Prostate gland (tissue), 2 donors: Measurements from ENCODE around the gene LRRC59.
"Not testable (repeated sequence)": the region's sequence is repeated elsewhere in the genome, so short reads cannot be mapped to it uniquely, and the experiment has no call there.

Experiments
- CTCF ChIP-seq, 4 experiments: fragments of 200-600 bp in 2 of 4; fragments of 450-650 bp in 2 of 4; sonication (generic) in 2 of 4; IDR thresholded peaks; 1 replicate in 3 of 4; 2 replicates in 1 of 4; pipeline ENCODE4 v1.5.1; 2016 to 2019; ENCODE audit warnings: antibody characterized with exemption in 4 of 4, mild to moderate bottlenecking in 2 of 4, moderate library complexity in 2 of 4
- POLR2A ChIP-seq: fragments of 450-650 bp; IDR thresholded peaks from one replicate; pipeline ENCODE4 v1.6.1; 2016; ENCODE audit warnings: antibody characterized with exemption, mild to moderate bottlenecking
- POLR2AphosphoS5 ChIP-seq: sonication (generic); formaldehyde crosslinking; IDR thresholded peaks from one replicate; pipeline ENCODE4 v1.6.1; 2017; ENCODE audit warnings: antibody characterized with exemption

GRCh38 chr17:50398672-50399071 lies 1.3 kb upstream of the LRRC59 start:
- not testable (repeated sequence) for TF ChIP-seq POLR2A; CTCF (IDR thresholded peaks at IDR 0.05); POLR2AphosphoS5
